H9 (cell line): ENCODE results near the gene CSTA. TPM values are rescaled to one million over a fixed set of nuclear protein-coding genes. Genes with fewer than 3 reads are reported as not detected.

ENCODE experiments used
- DNase-seq: peaks from one replicate; pipeline ENCODE4 v3.0.0-alpha.2; 2017
- H2AFZ ChIP-seq: one replicate; pipeline ENCODE4 v1.6.1; 2013; ENCODE audit warnings: mild to moderate bottlenecking, low read length, control low read depth, moderate library complexity
- H2AK5ac ChIP-seq: 2 replicates; pipeline ENCODE4 v1.6.1; 2013; ENCODE audit warnings: low read length, control low read depth, mixed read lengths; ENCODE audit not compliant: insufficient read length
- H2BK120ac ChIP-seq: one replicate; pipeline ENCODE4 v1.6.1; 2013; ENCODE audit warnings: low read depth, mild to moderate bottlenecking, low read length, control low read depth, inconsistent platforms; ENCODE audit not compliant: poor library complexity, severe bottlenecking
- H2BK12ac ChIP-seq: 2 replicates; pipeline ENCODE4 v1.6.1; 2013; ENCODE audit warnings: low read length, control low read depth, mixed read lengths, low read depth; ENCODE audit not compliant: insufficient read length
- H2BK15ac ChIP-seq: 2 replicates; pipeline ENCODE4 v1.6.1; 2013; ENCODE audit warnings: low read depth, low read length, control low read depth
- H2BK20ac ChIP-seq: one replicate; pipeline ENCODE4 v1.6.1; 2013; ENCODE audit warnings: low read depth, mild to moderate bottlenecking, low read length, control low read depth, inconsistent platforms; ENCODE audit not compliant: poor library complexity, severe bottlenecking
- H2BK5ac ChIP-seq: 2 replicates; pipeline ENCODE4 v1.6.1; 2013; ENCODE audit warnings: low read length, control low read depth, mixed read lengths; ENCODE audit not compliant: insufficient read length
- H3K14ac ChIP-seq: 2 replicates; pipeline ENCODE4 v1.6.1; 2013; ENCODE audit warnings: low read length, control low read depth; ENCODE audit not compliant: insufficient read depth
- H3K18ac ChIP-seq: 2 replicates; pipeline ENCODE4 v1.6.1; 2013; ENCODE audit warnings: low read depth, mild to moderate bottlenecking, mixed read lengths, low read length, control low read depth; ENCODE audit not compliant: insufficient read length
- H3K23ac ChIP-seq: 2 replicates; pipeline ENCODE4 v1.6.1; 2013; ENCODE audit warnings: low read length, control low read depth, mixed read lengths, low read depth; ENCODE audit not compliant: insufficient read length
- H3K23me2 ChIP-seq: 2 replicates; pipeline ENCODE4 v1.6.1; 2013; ENCODE audit warnings: low read depth, mild to moderate bottlenecking, mixed read lengths, low read length, control low read depth; ENCODE audit not compliant: insufficient read length, poor library complexity, severe bottlenecking
- H3K27ac ChIP-seq: 2 replicates; pipeline ENCODE4 v1.5.1; 2013; ENCODE audit warnings: low read length, control low read depth, mixed read lengths, low read depth; ENCODE audit not compliant: insufficient read length
- H3K27me3 ChIP-seq: 2 replicates; pipeline ENCODE4 v1.6.1; 2013; ENCODE audit warnings: low read length, control low read depth, inconsistent platforms; ENCODE audit not compliant: insufficient read depth
- H3K4ac ChIP-seq: 2 replicates; pipeline ENCODE4 v1.6.1; 2013; ENCODE audit warnings: low read depth, mild to moderate bottlenecking, control low read depth, inconsistent platforms, low read length, moderate library complexity
- H3K4me1 ChIP-seq: 2 replicates; pipeline ENCODE4 v1.6.1; 2013; ENCODE audit warnings: low read length, control low read depth, inconsistent platforms; ENCODE audit not compliant: insufficient read depth
- H3K4me2 ChIP-seq: 2 replicates; pipeline ENCODE4 v1.6.1; 2013; ENCODE audit warnings: low read length, control low read depth, mixed read lengths; ENCODE audit not compliant: insufficient read length, insufficient read depth
- H3K56ac ChIP-seq: 2 replicates; pipeline ENCODE4 v1.6.1; 2013; ENCODE audit warnings: low read depth, mild to moderate bottlenecking, mixed read lengths, low read length, control low read depth; ENCODE audit not compliant: insufficient read length
- H3K79me1 ChIP-seq: 2 replicates; pipeline ENCODE4 v1.6.1; 2013; ENCODE audit warnings: low read depth, mild to moderate bottlenecking, moderate library complexity, low read length, control low read depth, inconsistent platforms; ENCODE audit not compliant: insufficient read depth, poor library complexity, severe bottlenecking
- H3K79me2 ChIP-seq: 2 replicates; pipeline ENCODE4 v1.6.1; 2013; ENCODE audit warnings: low read length, control low read depth, inconsistent platforms; ENCODE audit not compliant: insufficient read depth
- H3K9ac ChIP-seq: 2 replicates; pipeline ENCODE4 v1.6.1; 2013; ENCODE audit warnings: low read length, control low read depth, mixed read lengths; ENCODE audit not compliant: insufficient read length; ENCODE audit errors: extremely low read depth
- H3K9me3 ChIP-seq: one replicate; pipeline ENCODE4 v1.6.1; 2013; ENCODE audit warnings: low read depth, low read length, inconsistent platforms; ENCODE audit not compliant: control insufficient read depth
- H3T11ph ChIP-seq: one replicate; pipeline ENCODE4 v1.6.1; 2013; ENCODE audit warnings: mild to moderate bottlenecking, low read length, control low read depth, inconsistent platforms
- H4K20me1 ChIP-seq: one replicate; pipeline ENCODE4 v1.6.1; 2013; ENCODE audit not compliant: control insufficient read depth, insufficient read length, insufficient read depth
- H4K5ac ChIP-seq: 2 replicates; pipeline ENCODE4 v1.6.1; 2013; ENCODE audit warnings: low read depth, mild to moderate bottlenecking, mixed read lengths, low read length, control low read depth; ENCODE audit not compliant: insufficient read length
- H4K8ac ChIP-seq: replicated peaks from 2 replicates; pipeline ENCODE4 v1.6.1; 2013; ENCODE audit warnings: low read length, control low read depth, mixed read lengths, low read depth; ENCODE audit not compliant: insufficient read length
- H4K91ac ChIP-seq: 2 replicates; pipeline ENCODE4 v1.6.1; 2013; ENCODE audit warnings: low read depth, mild to moderate bottlenecking, moderate library complexity, mixed read lengths, low read length, control low read depth; ENCODE audit not compliant: insufficient read length
- H3K27ac Mint-ChIP-seq, 3 experiments: 2 replicates in 2 of 3; 3 replicates in 1 of 3; pipeline ENCODE4 v1.8.0; 2020 to 2021; ENCODE audit warnings: mixed read lengths in 3 of 3, mild to moderate bottlenecking in 1 of 3, moderate library complexity in 1 of 3
- H3K27me3 Mint-ChIP-seq: 2 replicates; pipeline ENCODE4 v1.8.0; 2021; ENCODE audit warnings: low read depth, mild to moderate bottlenecking, moderate library complexity, mixed read lengths
- H3K36me3 Mint-ChIP-seq, 3 experiments: 2 replicates in 2 of 3; 3 replicates in 1 of 3; pipeline ENCODE4 v1.8.0; 2020 to 2021; ENCODE audit warnings: low read depth in 3 of 3, mixed read lengths in 3 of 3; ENCODE audit not compliant: insufficient read depth in 1 of 3
- H3K4me1 Mint-ChIP-seq, 2 experiments: 2 replicates each; pipeline ENCODE4 v1.8.0; 2020; ENCODE audit warnings: mixed read lengths in 2 of 2
- H3K4me3 Mint-ChIP-seq, 2 experiments: 2 replicates in 1 of 2; 3 replicates in 1 of 2; pipeline ENCODE4 v1.8.0; 2020 to 2021; ENCODE audit warnings: mild to moderate bottlenecking in 2 of 2, mixed read lengths in 2 of 2, moderate library complexity in 1 of 2
- H3K9me3 Mint-ChIP-seq, 2 experiments: 2 replicates in 1 of 2; 3 replicates in 1 of 2; pipeline ENCODE4 v1.8.0; 2020; ENCODE audit warnings: mild to moderate bottlenecking in 2 of 2, mixed read lengths in 2 of 2, moderate library complexity in 1 of 2
- WGBS: extraction: QIAGEN DNeasy Blood & Tissue Kit; methylation state at CpG from one replicate; pipeline ENCODE4 v1.1.7; 2013; ENCODE audit warnings: missing lambda C conversion rate, low lambda C conversion rate, mixed read lengths; ENCODE audit not compliant: insufficient read length; ENCODE audit errors: extremely low coverage; 5-methylcytosine and 5-hydroxymethylcytosine counted together
- total RNA-seq: library from RNA; stranded (reverse); gene quantifications from 2 replicates; pipeline ENCODE4 v1.2.1, GENCODE V29; 2021
- TF ChIP-seq, protein P1 (sequence below): fragments of 200-600 bp; sonication (generic); conservative IDR thresholded peaks from 3 replicates; pipeline ENCODE4 v1.8.0; 2021; ENCODE audit warnings: antibody characterized with exemption, mild to moderate bottlenecking

The CSTA gene
- total RNA-seq, 1 experiment from 2014 or later = not detected

DNA sequence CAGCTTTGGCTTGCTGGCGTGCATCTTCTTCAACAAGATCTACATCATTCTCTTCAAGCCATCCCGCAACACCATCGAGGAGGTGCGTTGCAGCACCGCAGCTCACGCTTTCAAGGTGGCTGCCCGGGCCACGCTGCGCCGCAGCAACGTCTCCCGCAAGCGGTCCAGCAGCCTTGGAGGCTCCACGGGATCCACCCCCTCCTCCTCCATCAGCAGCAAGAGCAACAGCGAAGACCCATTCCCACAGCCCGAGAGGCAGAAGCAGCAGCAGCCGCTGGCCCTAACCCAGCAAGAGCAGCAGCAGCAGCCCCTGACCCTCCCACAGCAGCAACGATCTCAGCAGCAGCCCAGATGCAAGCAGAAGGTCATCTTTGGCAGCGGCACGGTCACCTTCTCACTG is 40.6 kb upstream of the CSTA start:
- H2BK5ac ChIP-seq = no peak overlapping the region
- no peaks in the 10 kb centered on the region for H3K9me3 ChIP-seq
- H3K4me2 ChIP-seq = no peak overlapping the region
- no peaks in the 10 kb centered on the region for H4K20me1 ChIP-seq
- no peak overlapping the region for H3K56ac ChIP-seq
- H3K4me1 ChIP-seq = no peaks in the 10 kb centered on the region
- no peaks in the 10 kb centered on the region for H3K79me1 ChIP-seq
- H3K23ac ChIP-seq = no peak overlapping the region
- no peaks in the 10 kb centered on the region for H3K27me3 ChIP-seq
- no peak overlapping the region for H3K4me3 Mint-ChIP-seq
- TF ChIP-seq, protein P1, sequence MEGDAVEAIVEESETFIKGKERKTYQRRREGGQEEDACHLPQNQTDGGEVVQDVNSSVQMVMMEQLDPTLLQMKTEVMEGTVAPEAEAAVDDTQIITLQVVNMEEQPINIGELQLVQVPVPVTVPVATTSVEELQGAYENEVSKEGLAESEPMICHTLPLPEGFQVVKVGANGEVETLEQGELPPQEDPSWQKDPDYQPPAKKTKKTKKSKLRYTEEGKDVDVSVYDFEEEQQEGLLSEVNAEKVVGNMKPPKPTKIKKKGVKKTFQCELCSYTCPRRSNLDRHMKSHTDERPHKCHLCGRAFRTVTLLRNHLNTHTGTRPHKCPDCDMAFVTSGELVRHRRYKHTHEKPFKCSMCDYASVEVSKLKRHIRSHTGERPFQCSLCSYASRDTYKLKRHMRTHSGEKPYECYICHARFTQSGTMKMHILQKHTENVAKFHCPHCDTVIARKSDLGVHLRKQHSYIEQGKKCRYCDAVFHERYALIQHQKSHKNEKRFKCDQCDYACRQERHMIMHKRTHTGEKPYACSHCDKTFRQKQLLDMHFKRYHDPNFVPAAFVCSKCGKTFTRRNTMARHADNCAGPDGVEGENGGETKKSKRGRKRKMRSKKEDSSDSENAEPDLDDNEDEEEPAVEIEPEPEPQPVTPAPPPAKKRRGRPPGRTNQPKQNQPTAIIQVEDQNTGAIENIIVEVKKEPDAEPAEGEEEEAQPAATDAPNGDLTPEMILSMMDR = no peak
- no peak overlapping the region for H3K9ac ChIP-seq
- H2AK5ac ChIP-seq = no peak overlapping the region
- WGBS = no CpG with 5 or more reads among the region's 20 CpGs
- H3K18ac ChIP-seq = no peak overlapping the region
- no peak overlapping the region for H4K8ac ChIP-seq
- no peak overlapping the region for H3K4ac ChIP-seq
- no peak overlapping the region for H2AFZ ChIP-seq
- no peak overlapping the region for H3K27ac Mint-ChIP-seq
- H3K27me3 Mint-ChIP-seq = peaks cover 9% of the 10 kb centered on the region
- no peak overlapping the region for H4K5ac ChIP-seq
- no peaks in the 10 kb centered on the region for H3K4me1 Mint-ChIP-seq
- H4K91ac ChIP-seq = no peak overlapping the region
- H3T11ph ChIP-seq = no peak overlapping the region
- H3K14ac ChIP-seq = no peak overlapping the region
- H3K23me2 ChIP-seq = no peaks in the 10 kb centered on the region
- no peak for DNase-seq
- H2BK120ac ChIP-seq = no peak overlapping the region
- no peaks in the 10 kb centered on the region for H3K9me3 Mint-ChIP-seq
- H3K27ac ChIP-seq = no peak overlapping the region
- H2BK12ac ChIP-seq = no peak overlapping the region
- H2BK15ac ChIP-seq = no peak overlapping the region
- H2BK20ac ChIP-seq = no peak overlapping the region
- H3K36me3 Mint-ChIP-seq = no peaks in the 10 kb centered on the region
- H3K79me2 ChIP-seq = no peaks in the 10 kb centered on the region
